Daoy (cell line): Measurements from ENCODE around the gene RGS18. TPM values are rescaled to one million over a fixed set of nuclear protein-coding genes. Genes with fewer than 3 reads are reported as not detected.

ENCODE experiments used
- total RNA-seq: library from RNA; depleted of rRNA; stranded (reverse); fragments of >200 nt; shearing (Covaris generic); gene quantifications from 2 replicates; pipeline ENCODE4 v1.2.3, GENCODE V29; 2014; rRNA removed

Gene RGS18
- total RNA-seq, 1 experiment from 2014 or later: not detected

Other genes with a start within 250 kb of the RGS18 start
- gene RGS21, start 158.5 kb downstream of the RGS18 start, total RNA-seq: not detected in 2 replicates